ENCODE measurements around the gene PLXNB3.

PLXNB3 gene

DNA sequence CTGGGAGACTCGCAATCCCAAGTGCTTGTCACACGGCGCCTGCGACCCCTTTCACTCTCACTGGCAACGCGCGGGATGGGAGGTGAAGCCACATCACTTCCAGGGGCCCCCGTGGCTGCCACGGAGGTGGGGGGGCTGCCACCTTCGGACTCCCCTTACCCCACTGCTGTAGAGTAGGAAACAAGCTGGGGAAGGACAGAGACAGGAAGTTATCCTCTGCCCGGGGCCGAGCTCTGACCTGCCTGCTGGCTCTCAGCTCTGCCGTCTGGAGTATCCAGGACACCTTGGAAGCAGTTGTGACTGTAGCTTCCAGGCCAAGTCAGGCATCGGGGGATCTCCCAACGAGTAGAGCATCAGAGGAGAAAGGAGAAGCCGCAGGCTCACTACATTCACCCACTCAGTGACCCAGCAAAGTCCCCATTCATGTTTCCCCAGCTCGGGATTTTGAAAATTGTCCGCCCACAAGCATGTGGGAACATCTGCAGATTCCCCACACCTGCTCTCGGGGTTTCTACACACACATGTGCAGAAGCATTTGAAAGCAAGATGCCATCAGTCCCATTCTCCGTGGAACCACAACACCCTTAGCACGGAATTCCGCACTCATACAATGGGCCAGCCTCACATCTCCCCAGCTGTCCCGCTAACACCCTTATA is 55.5 kb downstream of the PLXNB3 start:
- DNase-seq = no peak

GRCh38 chrX:153820601-153821000 is 56.6 kb downstream of the PLXNB3 start:
- DNase-seq = no peak

DNA sequence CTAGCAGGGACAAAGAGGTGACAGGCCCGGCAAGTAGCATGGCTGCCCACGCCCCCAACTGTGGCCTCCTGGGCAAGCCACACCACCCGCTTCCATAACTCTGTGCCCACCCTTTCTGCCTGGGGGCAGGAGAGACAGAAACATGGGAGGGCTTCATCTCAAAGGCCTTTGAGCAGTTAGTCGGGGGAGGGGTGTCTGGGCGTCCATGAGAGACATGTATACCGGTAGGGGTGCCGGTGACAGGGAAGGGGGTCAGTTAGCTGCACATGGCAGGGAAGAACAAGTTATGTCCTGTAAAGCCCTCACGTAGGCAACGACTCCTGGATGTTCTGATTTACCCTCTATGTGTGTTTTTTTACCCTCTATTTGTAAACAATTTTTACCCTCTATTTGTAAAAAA is 57.0 kb downstream of the PLXNB3 start:
- DNase-seq = no peak

GRCh38 chrX:153824348-153824747 is 60.3 kb downstream of the PLXNB3 start:
- DNase-seq = no peak

- DNase-seq = no peak
Observed at GRCh38 chrX:153825042-153825441, 61.0 kb downstream of the PLXNB3 start.

Measured in stimulated activated CD4-positive, alpha-beta T cell treated with anti-CD3 and anti-CD28 coated beads, Interleukin-15, amount 100 ng/mL, for 24 hours (primary cell).